Measurements from ENCODE around the gene MREG. TPM values are rescaled to one million over a fixed set of nuclear protein-coding genes. Genes with fewer than 3 reads are reported as not detected.

MREG gene, protein sequence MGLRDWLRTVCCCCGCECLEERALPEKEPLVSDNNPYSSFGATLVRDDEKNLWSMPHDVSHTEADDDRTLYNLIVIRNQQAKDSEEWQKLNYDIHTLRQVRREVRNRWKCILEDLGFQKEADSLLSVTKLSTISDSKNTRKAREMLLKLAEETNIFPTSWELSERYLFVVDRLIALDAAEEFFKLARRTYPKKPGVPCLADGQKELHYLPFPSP
- 17.1 TPM for polyA plus RNA-seq (2013, experiment 1 of 2)
- 13.8 TPM for polyA plus RNA-seq (2013, experiment 2 of 2)

DNA sequence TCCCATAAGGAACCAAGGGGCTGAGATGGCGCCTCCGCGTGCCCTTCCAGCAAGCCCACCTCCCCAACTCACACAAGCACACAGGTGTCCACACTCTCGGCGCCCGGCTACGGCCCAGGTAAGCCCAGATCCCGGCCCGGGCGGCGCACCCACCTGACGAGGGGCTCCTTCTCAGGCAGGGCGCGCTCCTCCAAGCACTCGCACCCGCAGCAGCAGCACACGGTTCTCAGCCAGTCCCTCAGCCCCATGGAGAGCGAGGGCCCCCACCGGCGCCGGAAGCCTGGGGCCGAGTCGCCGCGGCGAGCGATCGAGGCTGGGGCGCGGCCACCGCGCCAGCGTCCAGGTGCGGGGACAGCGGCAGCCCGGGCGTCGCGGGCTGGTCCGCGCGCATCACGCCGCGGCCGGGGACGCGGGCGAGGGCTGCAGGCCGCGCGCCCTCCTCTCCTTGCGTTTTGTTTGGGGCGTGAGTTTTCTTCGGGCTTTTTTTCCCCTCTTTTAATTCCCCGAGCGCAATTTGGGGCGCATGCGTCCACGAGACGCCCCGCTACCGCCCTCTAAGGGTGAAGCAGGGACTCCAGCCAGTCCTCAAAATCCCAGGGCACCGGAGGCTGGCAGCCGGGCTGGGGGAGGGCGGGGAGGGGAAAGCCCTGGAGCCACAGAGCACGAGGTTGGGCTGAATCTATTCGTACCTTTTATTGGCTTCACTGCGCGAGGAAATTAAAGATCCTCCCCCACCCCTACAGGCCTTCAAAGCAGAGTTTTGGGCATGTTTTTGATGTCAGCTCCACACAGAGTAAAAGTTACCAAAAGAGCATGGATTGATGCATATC is at the start of gene MREG:
MREG (minus strand) TSS at position 472 of the 830 bp plus-strand sequence; CDS start at position 248, 224 bp downstream.
- Histone ChIP-seq H3K9me3 (ENCODE audit: insufficient read depth, low read depth, low read length) (no peaks in the 10 kb centered on the region), H3K36me3 (ENCODE audit: insufficient read depth, low read length) (no peaks in the 10 kb centered on the region), H3K4me3 (ENCODE audit: low read length) (peak within 1 kb of the TSS; percentile 97), H3K4me1 (ENCODE audit: insufficient read depth, low read length) (peaks cover 12% of the 10 kb centered on the region), H3K9ac (ENCODE audit: low read depth, low read length) (peak within 1 kb of the TSS; percentile 96), H3K27me3 (ENCODE audit: insufficient read depth, low read length) (no peaks in the 10 kb centered on the region), H3K27ac (ENCODE audit: low read depth, low read length) (peak within 1 kb of the TSS; percentile 58)
- under 1% methylated on average over 70 of the region's 70 CpGs for WGBS

DNA sequence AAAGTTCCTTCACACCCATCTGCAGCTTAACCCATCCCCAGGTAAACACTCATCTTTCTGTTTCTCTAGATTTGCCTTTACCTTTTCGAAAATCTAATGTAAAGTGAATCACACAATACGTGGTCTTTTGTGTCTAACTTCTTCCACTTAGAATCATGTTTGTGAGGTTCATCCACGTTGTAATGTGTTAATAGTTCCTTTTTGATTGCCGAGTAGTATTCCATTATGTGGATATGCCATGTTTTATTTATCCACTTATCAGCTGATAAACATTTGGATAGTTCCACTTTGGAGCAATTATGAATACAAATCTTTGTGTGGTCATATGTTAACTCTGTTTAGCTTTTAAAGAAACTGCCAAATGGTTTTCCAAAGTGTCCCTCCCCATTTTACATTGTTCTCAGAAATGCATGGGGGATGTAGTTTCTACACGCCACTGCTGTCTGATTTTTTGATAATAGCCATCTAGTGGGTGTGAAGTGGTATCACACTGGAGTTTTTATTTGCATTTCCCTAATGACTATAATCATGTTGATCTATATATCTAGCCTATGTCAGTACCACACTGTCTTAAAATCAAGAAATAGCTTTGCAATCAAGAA is 46.0 kb upstream of the MREG start:
- no peaks in the 10 kb centered on the region for H3K27me3 ChIP-seq (ENCODE audit: insufficient read depth, low read length)
- H3K27ac ChIP-seq (ENCODE audit: low read depth, low read length), result no peak overlapping the region
- no peak overlapping the region for H3K9ac ChIP-seq (ENCODE audit: low read depth, low read length)
- WGBS, result 93% methylated on average over 5 of the region's 5 CpGs
- H3K4me3 ChIP-seq (ENCODE audit: low read length), result no peak overlapping the region
- peaks cover 48% of the 10 kb centered on the region for H3K36me3 ChIP-seq (ENCODE audit: insufficient read depth, low read length)
- no peaks in the 10 kb centered on the region for H3K4me1 ChIP-seq (ENCODE audit: insufficient read depth, low read length)
- 0 out of 2 replicates have a peak, but pooled peaks cover 2% of the 10 kb centered on the region for H3K9me3 ChIP-seq (ENCODE audit: insufficient read depth, low read depth, low read length)

DNA sequence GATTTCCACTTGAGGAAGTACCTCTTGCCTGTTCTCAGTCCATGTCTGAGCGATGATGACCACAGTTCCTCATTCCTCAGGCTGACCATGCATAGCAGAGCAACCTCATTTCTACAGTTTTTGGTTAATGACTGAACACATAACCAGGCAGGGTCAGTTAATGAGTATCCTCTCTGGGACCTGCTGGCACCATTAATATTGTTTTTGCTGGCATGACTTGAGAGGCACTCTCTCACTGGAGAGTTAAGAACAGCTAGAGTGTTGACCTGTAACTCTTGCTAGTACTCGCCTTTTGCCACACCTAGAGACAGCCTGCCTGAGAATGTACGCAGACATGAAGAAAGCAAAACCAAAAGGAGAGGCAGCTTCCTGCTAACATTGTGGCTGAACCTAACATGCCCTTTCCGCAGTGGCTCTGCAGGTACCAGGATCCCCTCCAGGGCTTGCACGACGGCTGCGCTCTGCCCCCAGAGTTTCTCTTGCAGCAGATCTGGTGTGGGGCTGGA is 44.4 kb upstream of the MREG start:
- H3K27ac ChIP-seq (ENCODE audit: low read depth, low read length), result 0 out of 2 replicates have a peak overlapping the region, but pooled peaks have one; percentile 1
- no peak overlapping the region for H3K4me3 ChIP-seq (ENCODE audit: low read length)
- H3K9me3 ChIP-seq (ENCODE audit: insufficient read depth, low read depth, low read length), result 0 out of 2 replicates have a peak, but pooled peaks cover 2% of the 10 kb centered on the region
- H3K36me3 ChIP-seq (ENCODE audit: insufficient read depth, low read length), result peaks cover 41% of the 10 kb centered on the region
- H3K27me3 ChIP-seq (ENCODE audit: insufficient read depth, low read length), result no peaks in the 10 kb centered on the region
- H3K9ac ChIP-seq (ENCODE audit: low read depth, low read length), result no peak overlapping the region
- WGBS, result 87% methylated on average over 7 of the region's 7 CpGs
- no peaks in the 10 kb centered on the region for H3K4me1 ChIP-seq (ENCODE audit: insufficient read depth, low read length)

DNA sequence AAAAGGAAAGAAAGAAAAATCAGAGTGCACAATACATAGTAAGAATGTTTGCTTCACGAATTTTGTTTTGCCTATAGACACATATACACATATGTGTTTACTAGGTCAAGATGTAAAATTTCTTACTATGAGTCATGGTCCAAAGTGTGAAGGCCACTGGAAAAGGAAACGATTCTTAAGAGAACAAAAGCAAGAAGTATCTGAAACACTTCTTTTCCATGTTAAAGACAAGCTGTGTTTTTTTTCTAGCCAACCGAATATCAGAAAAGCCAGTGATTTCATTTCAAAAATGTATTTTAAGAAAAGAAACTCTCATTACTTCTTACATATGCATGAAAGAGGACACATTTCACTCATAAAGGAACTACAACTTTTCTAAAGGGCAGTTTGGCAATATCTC is 43.4 kb upstream of the MREG start:
- Histone ChIP-seq H3K36me3 (ENCODE audit: insufficient read depth, low read length) (peaks cover 31% of the 10 kb centered on the region), H3K4me1 (ENCODE audit: insufficient read depth, low read length) (no peaks in the 10 kb centered on the region), H3K4me3 (ENCODE audit: low read length) (no peak overlapping the region), H3K27ac (ENCODE audit: low read depth, low read length) (no peak overlapping the region), H3K9ac (ENCODE audit: low read depth, low read length) (no peak overlapping the region), H3K27me3 (ENCODE audit: insufficient read depth, low read length) (no peaks in the 10 kb centered on the region), H3K9me3 (ENCODE audit: insufficient read depth, low read depth, low read length) (0 out of 2 replicates have a peak, but pooled peaks cover 2% of the 10 kb centered on the region)
- WGBS, result 100% methylated on average over 2 of the region's 3 CpGs

DNA sequence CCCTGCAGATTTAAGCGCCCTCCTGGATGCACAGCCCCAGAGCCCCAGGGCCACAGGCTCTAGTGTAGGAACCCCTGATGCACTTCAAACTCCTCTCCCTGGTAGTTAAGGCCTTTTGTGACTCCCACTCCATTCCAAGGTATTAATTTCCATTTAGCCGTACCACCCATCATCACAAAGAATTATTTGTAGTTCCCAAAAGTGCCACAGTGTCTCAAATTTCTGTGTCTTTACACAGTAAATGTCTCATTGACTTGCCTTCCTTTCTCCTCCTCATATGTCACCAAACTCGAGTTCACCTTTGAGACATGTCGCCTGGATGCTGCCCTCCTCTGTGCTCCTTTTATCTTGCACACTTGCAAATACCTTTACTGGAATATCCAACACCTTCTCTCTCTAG is 42.3 kb upstream of the MREG start:
- H3K9ac ChIP-seq (ENCODE audit: low read depth, low read length), result no peak overlapping the region
- 90% methylated on average over 4 of the region's 4 CpGs for WGBS
- no peaks in the 10 kb centered on the region; the same call in 1 of the 2 replicates for H3K4me1 ChIP-seq (ENCODE audit: insufficient read depth, low read length)
- 0 out of 2 replicates have a peak, but pooled peaks cover 2% of the 10 kb centered on the region for H3K9me3 ChIP-seq (ENCODE audit: insufficient read depth, low read depth, low read length)
- peaks cover 26% of the 10 kb centered on the region for H3K36me3 ChIP-seq (ENCODE audit: insufficient read depth, low read length)
- H3K27ac ChIP-seq (ENCODE audit: low read depth, low read length), result no peak overlapping the region
- H3K27me3 ChIP-seq (ENCODE audit: insufficient read depth, low read length), result no peaks in the 10 kb centered on the region
- no peak overlapping the region for H3K4me3 ChIP-seq (ENCODE audit: low read length)

DNA sequence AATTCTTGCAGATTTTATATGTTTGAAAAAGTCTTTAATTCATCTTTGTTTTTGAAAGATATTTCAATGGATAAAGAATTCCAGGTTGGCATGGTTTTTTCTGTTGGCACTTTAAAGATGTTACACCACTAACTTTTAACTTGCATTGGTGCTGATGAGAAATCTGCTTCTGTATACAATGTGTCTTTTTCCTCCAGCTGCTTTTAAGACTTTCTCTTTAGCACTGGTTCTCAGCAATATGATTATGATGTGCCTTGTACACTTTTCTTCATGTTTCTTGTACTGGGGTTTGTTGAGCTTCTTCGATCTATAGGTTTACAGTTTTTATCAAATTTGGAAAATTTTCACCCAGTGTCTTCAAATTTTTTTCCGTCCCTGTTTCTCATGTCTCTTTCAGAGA is 39.1 kb upstream of the MREG start:
- H3K36me3 ChIP-seq (ENCODE audit: insufficient read depth, low read length), result peaks cover 23% of the 10 kb centered on the region
- no peak overlapping the region for H3K9ac ChIP-seq (ENCODE audit: low read depth, low read length)
- H3K9me3 ChIP-seq (ENCODE audit: insufficient read depth, low read depth, low read length), result no peaks in the 10 kb centered on the region
- no peaks in the 10 kb centered on the region; the same call in 1 of the 2 replicates for H3K4me1 ChIP-seq (ENCODE audit: insufficient read depth, low read length)
- H3K27me3 ChIP-seq (ENCODE audit: insufficient read depth, low read length), result no peaks in the 10 kb centered on the region
- H3K4me3 ChIP-seq (ENCODE audit: low read length), result no peak overlapping the region
- WGBS, result 98% methylated on average over 2 of the region's 2 CpGs
- peak overlapping the region; percentile 35; the same call in 1 of the 2 replicates for H3K27ac ChIP-seq (ENCODE audit: low read depth, low read length)

DNA sequence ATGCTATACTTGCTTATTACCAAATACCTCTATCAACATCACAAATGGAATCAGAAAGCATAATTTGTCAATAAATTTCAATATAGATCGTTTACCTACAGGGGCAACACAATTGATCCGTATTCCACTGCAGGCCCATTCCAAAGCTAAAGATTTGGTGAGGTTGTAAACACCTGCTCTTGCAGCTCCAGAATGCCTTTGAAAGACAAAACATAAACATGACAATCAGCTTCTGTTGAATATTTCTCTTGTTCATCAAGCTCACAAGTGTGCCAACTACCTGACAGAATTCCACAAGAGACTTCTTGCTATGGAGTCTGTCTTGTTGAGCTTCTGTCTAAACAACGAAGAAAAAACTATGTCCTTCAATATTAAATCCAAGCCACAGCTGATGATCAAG is 38.0 kb upstream of the MREG start:
- Histone ChIP-seq H3K9me3 (ENCODE audit: insufficient read depth, low read depth, low read length) (no peaks in the 10 kb centered on the region), H3K4me1 (ENCODE audit: insufficient read depth, low read length) (no peaks in the 10 kb centered on the region; the same call in 1 of the 2 replicates), H3K27ac (ENCODE audit: low read depth, low read length) (peak overlapping the region; percentile 88; the same call in 1 of the 2 replicates), H3K27me3 (ENCODE audit: insufficient read depth, low read length) (no peaks in the 10 kb centered on the region), H3K36me3 (ENCODE audit: insufficient read depth, low read length) (peaks cover 34% of the 10 kb centered on the region), H3K9ac (ENCODE audit: low read depth, low read length) (0 out of 2 replicates have a peak overlapping the region, but pooled peaks have one; percentile 49), H3K4me3 (ENCODE audit: low read length) (no peak overlapping the region)
- 89% methylated on average over 3 of the region's 3 CpGs for WGBS

DNA sequence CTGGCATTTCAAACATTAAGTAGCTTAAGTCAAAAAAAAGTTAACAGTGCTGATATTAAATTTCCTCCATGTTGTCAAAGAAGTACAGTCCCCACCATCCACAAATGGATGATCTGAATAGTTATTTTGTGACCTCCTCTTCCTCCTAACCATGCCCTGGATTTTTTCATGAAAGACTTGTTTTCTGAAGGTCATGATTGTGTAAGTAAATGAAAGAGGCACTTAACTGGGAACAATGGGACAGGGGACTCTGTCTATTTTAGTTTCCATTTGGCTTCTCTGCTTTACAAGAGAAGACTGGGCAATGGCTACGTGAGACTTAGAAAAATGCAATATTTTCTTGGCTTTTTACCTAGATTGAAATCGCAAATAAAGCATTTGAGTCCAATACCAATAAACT is 36.1 kb upstream of the MREG start:
- WGBS, result 100% methylated on average over 2 of the region's 2 CpGs
- H3K9ac ChIP-seq (ENCODE audit: low read depth, low read length), result no peak overlapping the region
- H3K36me3 ChIP-seq (ENCODE audit: insufficient read depth, low read length), result peaks cover 35% of the 10 kb centered on the region
- no peak overlapping the region for H3K4me3 ChIP-seq (ENCODE audit: low read length)
- H3K27ac ChIP-seq (ENCODE audit: low read depth, low read length), result no peak overlapping the region
- H3K4me1 ChIP-seq (ENCODE audit: insufficient read depth, low read length), result no peaks in the 10 kb centered on the region; the same call in 1 of the 2 replicates
- no peaks in the 10 kb centered on the region for H3K27me3 ChIP-seq (ENCODE audit: insufficient read depth, low read length)
- H3K9me3 ChIP-seq (ENCODE audit: insufficient read depth, low read depth, low read length), result no peaks in the 10 kb centered on the region

DNA sequence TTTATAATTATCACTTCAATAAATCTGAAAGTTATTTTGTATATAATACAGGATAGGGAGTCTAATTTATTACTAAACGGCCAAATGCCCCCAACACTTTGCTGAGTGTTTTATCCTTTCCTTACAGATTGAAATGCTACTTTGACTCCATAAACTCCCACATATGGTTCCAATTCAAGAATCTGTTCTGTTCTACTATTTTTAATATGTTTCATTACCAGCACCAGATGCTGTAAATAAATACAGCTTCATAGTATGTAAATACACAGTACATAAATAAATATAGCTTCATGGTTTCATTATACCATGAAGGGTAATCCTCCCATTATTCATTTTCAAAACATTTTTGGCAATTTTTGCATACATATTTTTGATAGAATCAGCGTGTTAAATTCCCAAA is 34.0 kb upstream of the MREG start:
- no peaks in the 10 kb centered on the region for H3K9me3 ChIP-seq (ENCODE audit: insufficient read depth, low read depth, low read length)
- no peak overlapping the region for H3K4me3 ChIP-seq (ENCODE audit: low read length)
- no peak overlapping the region for H3K27ac ChIP-seq (ENCODE audit: low read depth, low read length)
- WGBS, result 86% methylated on average over 1 of the region's 2 CpGs
- H3K27me3 ChIP-seq (ENCODE audit: insufficient read depth, low read length), result no peaks in the 10 kb centered on the region
- no peaks in the 10 kb centered on the region; the same call in 1 of the 2 replicates for H3K4me1 ChIP-seq (ENCODE audit: insufficient read depth, low read length)
- peaks cover 50% of the 10 kb centered on the region for H3K36me3 ChIP-seq (ENCODE audit: insufficient read depth, low read length)
- H3K9ac ChIP-seq (ENCODE audit: low read depth, low read length), result no peak overlapping the region

DNA sequence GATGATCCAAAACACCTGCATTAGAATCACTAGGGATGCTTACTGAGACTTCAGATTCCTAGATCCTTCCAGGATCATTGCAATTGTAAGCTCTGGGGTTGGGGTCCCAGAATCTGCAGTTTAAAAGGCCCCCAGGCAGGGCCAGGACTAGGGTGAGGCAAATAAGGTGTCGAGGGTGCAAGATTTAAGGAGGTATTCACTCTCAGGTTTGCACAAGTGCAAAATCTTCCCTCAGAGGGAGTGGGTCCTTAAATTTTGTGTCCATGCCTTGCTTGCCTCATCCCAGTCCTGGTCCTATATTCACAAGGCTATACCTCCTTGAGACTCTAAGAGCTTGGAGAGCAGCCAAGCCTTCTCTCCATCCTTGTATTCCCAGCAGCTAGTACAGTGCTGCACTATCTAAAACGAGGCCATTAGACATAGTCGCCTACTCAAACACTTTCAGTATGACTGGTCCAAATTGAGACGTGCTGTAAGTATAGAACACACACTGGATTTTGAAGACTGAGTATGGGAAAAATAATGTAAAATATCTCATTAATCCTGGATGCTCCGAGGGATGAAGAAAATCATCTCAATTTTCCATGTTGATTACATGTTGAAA is 31.6 kb upstream of the MREG start:
- Histone ChIP-seq H3K27ac (ENCODE audit: low read depth, low read length) (no peak overlapping the region), H3K9me3 (ENCODE audit: insufficient read depth, low read depth, low read length) (no peaks in the 10 kb centered on the region), H3K36me3 (ENCODE audit: insufficient read depth, low read length) (peaks cover 57% of the 10 kb centered on the region), H3K4me3 (ENCODE audit: low read length) (no peak overlapping the region), H3K27me3 (ENCODE audit: insufficient read depth, low read length) (no peaks in the 10 kb centered on the region), H3K4me1 (ENCODE audit: insufficient read depth, low read length) (no peaks in the 10 kb centered on the region), H3K9ac (ENCODE audit: low read depth, low read length) (no peak overlapping the region)
- 95% methylated on average over 4 of the region's 5 CpGs for WGBS

Data from HUES64 (cell line).